HG03558 (cell line): ENCODE data around the gene CCDC174.
"Not testable (repeated sequence)": the region's sequence is repeated elsewhere in the genome, so short reads cannot be mapped to it uniquely, and the experiment has no call there.

Source experiments
- ATAC-seq: cut with Tn5 transposase; IDR thresholded peaks from one replicate; pipeline ENCODE4 v1.9.1; 2021; ENCODE audit warnings: moderate number of reproducible peaks; ENCODE audit not compliant: unreplicated experiment; ENCODE audit errors: extremely low read depth

CCDC174 gene

GRCh38 chr3:14647976-14648955, 3.3 kb upstream of the CCDC174 start:
- no peak for ATAC-seq

DNA sequence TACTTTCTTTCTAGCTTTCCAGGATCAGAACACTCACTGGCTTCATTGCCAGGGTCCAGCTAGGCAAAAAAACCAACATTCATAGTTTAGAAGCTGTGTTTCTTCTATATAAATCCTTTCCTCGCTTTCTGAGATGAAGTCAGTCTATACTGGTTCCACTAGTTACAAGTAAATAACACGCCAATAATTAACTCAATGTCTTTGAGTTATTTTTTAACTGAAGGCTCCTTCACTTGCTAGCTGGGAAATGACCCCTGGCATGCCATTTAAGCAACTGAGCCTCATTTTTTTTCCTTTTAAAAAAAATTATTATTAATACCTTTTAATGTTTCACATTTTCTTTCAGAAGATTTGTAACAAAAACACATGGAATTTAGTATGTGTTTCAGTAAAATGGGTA, 2.1 kb upstream of the CCDC174 start:
- ATAC-seq, result no peak

- no peak for ATAC-seq
Observed at GRCh38 chr3:14650193-14650592, 1.4 kb upstream of the CCDC174 start.

- ATAC-seq, result not testable (repeated sequence)
Observed at GRCh38 chr3:14652360-14652907, 872 bp downstream of the CCDC174 start.

DNA sequence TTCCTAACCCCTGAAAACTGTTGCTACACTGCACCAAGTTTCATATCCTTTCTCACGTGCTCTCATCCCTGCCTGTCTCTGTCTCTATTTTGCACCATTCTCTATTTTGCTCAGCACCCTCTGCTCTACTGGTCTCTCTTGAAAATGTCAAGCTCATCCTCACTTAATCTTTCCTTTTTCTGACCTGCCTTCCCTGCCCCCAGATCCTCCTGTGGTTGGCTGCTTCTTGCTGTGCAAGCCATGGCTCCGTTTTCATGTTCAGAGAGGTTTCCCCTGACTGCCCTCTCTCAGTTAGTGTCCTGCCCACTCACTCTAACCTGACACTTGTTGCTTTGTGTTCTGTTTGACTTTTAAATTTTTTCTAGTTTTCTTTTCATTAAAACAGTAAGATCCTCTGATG, 6.0 kb downstream of the CCDC174 start:
- no peak for ATAC-seq

- ATAC-seq, result no peak
Observed at GRCh38 chr3:14658978-14659377, 7.4 kb downstream of the CCDC174 start.

- no peak for ATAC-seq
Observed at GRCh38 chr3:14660942-14661341, 9.4 kb downstream of the CCDC174 start.

DNA sequence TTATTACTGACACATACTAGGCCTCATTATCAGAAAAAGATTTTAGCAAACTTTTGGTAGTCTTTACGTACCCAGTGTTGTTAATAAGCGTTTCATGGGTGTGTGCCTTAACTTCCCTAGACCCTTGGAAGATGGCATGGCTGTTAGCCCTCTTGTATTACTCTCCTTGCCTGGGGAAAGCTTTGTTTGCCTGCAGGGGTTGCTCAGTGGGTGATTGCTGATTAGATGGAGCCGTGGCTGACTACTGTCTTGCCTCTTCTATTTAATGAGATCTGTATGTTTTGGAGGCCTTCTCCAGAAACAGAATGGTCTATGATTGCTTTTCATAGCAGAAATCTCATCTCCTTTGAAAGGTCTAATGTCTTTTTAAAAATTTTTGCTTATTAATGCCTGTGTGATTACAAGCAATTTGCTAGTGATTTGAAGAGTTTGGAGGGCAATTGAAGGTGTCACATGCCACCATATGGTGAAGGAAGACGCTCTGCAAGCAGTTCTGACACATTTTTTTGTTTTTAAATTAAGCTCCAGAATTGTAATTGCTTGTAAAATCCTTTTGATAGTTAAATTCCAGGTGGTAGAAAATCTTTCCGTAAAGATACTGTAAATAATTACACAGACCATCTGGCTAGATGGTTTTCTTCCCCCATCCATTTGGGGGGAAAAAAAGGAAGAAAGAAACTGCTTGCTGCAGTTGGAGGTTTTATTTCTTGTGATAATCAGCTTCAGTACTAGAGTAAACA, 12.0 kb downstream of the CCDC174 start:
- ATAC-seq, result no peak

DNA sequence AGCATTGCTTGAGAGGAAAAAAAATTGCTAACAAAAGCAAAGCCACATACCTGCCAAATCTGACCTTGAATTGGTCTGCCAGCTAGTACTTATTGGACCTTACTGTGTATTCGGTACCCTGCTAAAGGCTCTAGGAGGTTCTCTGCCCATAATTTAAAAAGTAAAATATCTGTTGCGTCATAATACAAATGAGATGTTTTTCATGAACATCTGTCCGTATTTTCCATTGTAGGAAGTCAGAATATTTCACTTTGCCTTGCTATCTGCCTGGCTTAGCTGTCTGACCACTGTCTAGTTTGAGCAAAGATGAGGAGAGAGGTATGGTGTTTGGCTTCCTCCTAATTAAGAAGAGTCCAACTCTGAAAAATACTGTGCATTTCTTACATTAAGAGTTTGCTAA, 12.6 kb downstream of the CCDC174 start:
- no peak for ATAC-seq

- no peak for ATAC-seq
Observed at GRCh38 chr3:14672588-14672987, 21.0 kb downstream of the CCDC174 start.

- ATAC-seq, result no peak
Observed at GRCh38 chr3:14674841-14675240, 23.3 kb downstream of the CCDC174 start, which contains the start of gene C3orf20. C3orf20 (plus strand) TSS chr3:14675141; CDS start chr3:14682714, 7,573 bp downstream.

DNA sequence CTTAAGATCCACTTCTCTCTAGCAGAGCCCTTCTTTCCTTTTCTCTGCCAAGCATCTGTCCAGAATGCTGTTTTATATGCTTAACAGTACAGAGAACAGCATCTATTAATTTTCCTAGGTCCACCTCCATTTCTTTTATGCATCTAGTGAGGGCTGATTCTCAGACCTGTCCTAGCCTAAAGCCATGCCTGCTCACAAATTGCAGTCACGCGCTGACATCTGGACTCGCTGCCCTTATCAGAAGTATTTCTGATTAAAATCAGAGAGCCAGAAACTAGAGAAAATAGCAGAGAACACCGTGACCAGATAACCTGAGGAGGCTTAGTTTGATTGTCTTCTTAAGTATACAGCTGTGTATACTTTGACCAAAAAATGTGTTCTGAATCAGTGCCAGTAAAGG, 25.3 kb downstream of the CCDC174 start:
- no peak for ATAC-seq

- ATAC-seq, result no peak
Observed at GRCh38 chr3:14678015-14678503, 26.5 kb downstream of the CCDC174 start.

GRCh38 chr3:14680115-14680514, 28.6 kb downstream of the CCDC174 start:
- ATAC-seq, result no peak

DNA sequence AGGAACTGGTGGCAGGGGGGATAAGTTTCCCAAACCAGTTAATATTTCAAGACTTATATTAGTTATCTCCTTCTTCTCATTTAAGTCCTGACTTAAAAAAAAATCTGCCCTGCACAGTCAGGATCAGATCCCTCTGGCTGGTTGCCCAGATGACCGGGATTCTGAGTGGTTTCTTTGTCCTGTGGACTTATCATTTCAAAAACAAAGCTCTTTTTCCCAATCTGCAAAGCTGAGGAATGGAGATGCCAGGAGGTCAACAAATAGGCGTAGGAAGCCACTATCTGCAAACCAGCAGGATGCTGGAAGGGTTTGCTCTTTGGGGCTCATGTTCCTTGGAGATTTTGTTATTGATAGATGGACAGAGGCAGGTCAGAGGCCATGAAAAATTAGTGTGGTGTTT, 29.2 kb downstream of the CCDC174 start:
- no peak for ATAC-seq

DNA sequence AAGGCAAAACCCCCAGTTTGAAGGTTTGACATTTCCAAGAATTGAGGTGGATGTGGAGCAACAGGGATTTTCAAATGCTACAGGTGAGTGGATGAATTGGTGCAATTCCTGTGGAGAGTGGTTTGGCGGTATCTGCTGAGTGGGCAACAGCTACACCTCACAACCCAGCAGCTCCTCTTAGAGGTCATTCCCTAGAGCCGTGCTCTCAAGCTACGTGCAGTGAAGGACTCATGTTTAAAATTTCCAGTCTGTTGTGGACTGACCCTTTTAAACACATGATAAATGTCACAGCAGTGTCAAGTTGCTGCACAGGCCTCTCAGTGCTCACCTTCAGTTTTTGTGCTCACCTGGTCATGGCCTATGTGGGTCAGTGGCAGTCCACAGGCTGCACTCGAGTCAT, 32.9 kb downstream of the CCDC174 start:
- no peak for ATAC-seq

DNA sequence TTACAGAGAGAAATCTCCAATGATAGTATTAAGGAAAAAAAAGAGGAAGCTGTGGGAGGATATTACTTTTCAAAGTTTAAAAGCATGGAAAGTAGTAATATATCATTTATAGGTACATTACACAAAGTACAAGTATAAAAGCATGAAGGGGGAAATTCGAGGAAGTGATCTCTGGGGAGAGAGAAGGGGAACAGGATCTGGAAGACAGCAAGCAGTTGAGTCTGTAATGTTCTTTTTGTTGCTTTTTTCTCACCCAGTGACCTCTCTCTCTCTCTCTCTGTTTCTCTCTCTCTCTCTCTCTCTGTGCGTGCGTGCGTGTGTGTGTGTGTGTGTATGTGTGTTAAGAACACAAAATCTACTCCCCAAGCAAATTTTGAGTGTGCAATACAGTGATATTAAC, 33.6 kb downstream of the CCDC174 start:
- no peak for ATAC-seq

GRCh38 chr3:14687360-14687759, 35.8 kb downstream of the CCDC174 start:
- no peak for ATAC-seq

DNA sequence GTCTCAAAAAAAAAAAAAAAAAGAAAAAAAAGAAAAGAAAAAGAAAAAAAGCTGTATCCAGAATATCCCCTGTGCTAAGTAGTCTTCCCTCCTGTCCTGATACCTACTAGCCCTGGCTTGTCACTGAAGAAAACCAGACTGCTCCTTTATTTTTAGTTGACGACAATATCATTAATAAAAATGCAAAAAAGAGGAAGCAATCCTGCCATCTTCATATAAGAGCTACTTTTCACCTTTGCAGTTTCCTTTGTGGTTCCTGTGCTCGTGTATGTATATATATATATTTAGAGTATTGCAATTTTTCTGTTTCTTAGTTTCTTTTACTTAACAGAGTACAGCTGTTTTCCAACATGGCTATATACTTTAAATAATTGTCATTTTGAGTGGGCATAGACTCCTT, 37.0 kb downstream of the CCDC174 start:
- ATAC-seq, result no peak

DNA sequence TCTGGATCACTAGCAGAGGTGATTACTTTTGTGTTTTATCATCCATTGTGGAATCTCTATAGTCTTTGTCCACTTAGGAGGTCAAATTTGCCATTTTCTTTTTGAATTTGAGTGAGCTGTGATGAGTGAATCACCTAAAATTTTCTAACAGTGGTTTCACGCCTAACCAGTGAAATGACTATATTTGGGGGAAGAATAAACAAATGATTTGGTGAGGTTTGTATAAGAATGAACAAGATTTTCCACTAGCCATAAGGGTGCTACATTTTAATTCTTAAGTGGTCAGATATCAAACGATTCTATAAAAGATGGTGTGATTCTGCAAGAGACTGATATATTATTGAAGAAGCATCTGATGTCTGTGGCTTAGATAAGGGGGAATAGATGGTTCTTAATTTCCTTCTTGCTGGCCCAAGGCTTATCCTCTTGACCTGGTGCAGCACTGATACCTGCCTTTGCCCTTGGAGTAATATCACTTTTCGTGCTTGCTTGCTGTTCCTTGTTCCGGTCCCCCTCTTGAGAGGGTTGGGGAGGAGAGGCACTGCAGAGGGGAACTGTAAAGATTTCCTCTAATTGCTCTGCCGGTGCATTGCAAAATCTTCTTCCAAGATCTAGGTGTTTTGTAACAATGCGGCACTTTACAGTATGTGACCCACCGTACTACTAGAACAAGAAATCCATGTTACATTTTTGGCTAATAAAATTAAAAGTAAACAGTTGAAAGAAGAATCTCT, 37.9 kb downstream of the CCDC174 start:
- peak; percentile 29 for ATAC-seq
